Measurements from ENCODE around the gene POP5.
A peak's percentile ranks its signal among the peaks of the same experiment; 100 is the strongest.

Gene POP5

GRCh38 chr12:120588948-120589930 lies 8.0 kb upstream of the POP5 start:
- no peak for DNase-seq

DNA sequence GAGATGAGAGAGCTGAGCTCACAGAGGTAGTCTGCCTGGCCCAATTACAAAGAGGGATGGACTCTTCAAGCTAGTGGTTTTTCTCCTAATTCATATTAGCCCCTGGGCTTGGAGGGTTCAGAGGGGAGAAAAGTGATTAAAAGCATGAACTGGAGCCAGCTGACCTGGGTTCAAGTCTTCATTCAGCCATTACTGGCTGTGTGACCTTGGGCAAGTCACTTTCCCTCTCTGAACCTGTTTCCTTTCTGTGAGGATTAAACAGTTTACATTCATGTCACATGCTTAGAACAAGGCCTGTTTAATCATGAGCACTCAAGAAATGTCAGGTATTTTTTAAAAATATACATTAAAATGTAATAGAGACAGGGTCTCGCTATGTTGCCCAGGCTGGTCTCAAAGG lies 7.2 kb upstream of the POP5 start:
- DNase-seq: no peak

- DNase-seq: no peak
Measured at GRCh38 chr12:120586860-120587259, 5.7 kb upstream of the POP5 start.

DNA sequence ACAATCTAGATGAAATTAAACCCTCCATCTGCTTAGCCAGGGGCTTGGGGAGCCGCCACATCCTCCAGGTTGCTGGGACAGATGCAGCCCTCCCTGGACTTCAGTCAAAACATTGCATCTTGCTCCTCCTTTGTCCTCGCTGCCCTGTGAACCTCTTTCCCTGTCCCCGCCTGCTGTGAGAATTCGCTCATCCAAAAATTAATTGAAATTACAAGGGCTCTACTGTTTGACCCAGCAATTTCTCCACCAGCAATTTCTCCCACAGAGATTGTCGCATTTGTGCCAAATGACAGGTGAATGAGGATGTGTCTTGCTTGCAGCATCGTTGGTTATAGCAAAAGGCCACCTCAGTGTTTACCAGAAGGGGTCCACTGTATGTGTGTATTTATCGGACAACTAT lies 5.0 kb upstream of the POP5 start:
- DNase-seq: no peak

- DNase-seq: no peak
Measured at GRCh38 chr12:120584343-120585149, 3.3 kb upstream of the POP5 start.

DNA sequence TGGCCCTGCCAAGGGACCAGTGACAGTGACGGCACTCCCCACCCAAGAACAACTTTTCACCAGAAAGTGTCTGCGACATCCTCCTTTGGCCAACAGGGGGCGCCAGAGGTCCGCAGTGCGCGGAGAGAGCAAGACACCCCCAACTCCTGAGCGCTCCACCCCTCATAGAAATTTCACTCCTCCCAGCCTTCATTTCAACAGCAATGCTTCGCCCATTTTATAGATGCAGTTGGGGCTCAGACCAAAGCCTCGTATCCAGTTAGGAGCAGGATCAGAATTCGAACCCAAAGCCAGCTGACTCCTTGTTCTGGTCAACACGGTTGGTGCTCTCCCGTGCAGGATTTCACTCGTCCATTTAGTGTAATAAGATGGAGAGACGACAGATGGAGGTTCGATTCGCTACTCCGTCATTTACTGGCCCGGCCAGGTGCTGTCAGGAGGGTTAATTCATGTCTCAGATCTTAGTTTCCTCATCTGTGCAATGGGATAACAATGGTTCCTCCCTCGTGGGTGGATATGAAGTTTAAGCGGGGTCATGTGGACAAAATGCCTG lies 2.4 kb upstream of the POP5 start:
- DNase-seq: no peak

DNA sequence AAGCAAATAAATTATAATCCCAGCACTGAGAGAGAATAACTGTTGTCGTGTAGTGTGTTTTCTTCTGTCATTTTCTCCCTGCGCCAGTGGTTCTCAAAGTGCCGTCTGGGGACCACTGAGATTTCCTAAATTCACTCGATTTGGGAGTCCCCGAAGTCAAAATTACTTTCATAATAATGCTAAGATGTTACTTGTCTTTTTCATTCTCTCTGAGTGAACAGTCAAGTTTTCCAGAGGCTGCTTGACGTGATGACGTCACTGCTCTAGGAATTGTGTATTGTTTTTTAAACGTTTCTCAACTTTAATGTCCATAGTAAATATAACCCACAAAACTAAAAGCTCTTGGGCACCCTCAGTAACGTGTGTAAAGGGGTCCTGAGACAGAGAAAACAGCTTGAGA lies 796 bp upstream of the POP5 start:
- no peak for DNase-seq

GRCh38 chr12:120579179-120579578 lies 2.0 kb downstream of the POP5 start:
- no peak for DNase-seq

DNA sequence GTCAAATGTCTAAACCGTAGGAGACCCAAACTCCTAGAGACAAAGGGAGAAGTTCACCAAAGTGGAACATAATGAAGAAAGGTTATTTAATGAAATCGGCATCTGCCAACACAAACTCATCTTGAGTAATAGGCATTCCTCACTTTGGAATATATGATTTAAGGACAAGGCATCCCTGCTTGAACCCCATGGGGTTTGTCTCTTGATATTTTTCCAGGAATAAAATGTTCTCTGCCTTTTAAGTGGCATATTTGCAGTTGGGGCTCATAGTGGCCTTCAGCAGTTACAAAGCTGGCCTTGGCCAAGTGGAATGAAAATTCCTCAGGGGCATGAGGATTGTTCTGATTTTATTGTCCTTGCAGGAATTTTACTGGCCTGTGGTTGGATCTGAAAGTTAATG lies 7.1 kb downstream of the POP5 start:
- no peak for DNase-seq

- DNase-seq: no peak
Measured at GRCh38 chr12:120573560-120573959, 7.6 kb downstream of the POP5 start.

GRCh38 chr12:120571299-120571698 lies 9.9 kb downstream of the POP5 start:
- DNase-seq: peak; percentile 93

- no peak for DNase-seq
Measured at GRCh38 chr12:120563495-120563894, 17.7 kb downstream of the POP5 start.

- DNase-seq: no peak
Measured at GRCh38 chr12:120562906-120563305, 18.3 kb downstream of the POP5 start.

- no peak for DNase-seq
Measured at GRCh38 chr12:120557589-120557988, 23.6 kb downstream of the POP5 start.

DNA sequence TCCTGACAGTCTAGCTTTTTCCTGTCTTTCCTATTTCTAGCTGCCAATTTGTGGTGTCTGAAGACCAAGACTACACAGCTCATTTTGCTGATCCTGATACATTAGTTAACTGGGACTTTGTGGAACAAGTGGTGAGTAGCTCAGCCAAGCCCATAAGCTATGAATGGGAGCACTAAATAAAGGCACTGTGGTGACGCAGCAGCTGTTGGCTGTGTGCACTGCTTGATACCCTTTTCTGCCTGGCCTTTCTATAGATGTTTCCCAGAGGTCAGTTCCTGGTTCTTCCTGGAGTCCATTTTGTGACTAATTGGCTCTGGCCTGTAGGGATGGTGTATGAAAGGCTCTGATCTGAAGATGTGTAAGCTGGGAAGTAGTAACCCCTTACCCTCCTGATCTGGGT lies 26.5 kb downstream of the POP5 start:
- DNase-seq: no peak

- DNase-seq: no peak
Measured at GRCh38 chr12:120546050-120546386, 35.2 kb downstream of the POP5 start.

DNA sequence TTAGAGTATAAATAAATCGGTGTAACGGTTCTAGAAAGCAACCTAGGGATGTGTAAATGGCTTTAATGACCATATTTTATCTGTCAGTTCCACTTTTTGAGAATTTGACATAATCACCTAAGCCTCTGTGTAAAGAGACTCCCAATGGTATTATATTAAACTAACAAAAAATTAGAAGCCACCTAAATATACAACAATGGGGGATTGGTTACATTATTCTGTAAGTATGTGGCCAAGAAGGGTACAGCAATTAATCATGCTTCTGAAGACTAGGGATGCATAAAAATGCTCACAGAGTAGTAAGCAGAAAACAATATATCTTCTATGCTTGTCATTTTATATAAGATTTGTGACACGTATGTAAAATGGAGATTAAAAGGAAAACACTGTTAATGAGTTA lies 36.5 kb downstream of the POP5 start:
- DNase-seq: no peak

- no peak for DNase-seq
Measured at GRCh38 chr12:120542166-120542565, 39.0 kb downstream of the POP5 start.

DNA sequence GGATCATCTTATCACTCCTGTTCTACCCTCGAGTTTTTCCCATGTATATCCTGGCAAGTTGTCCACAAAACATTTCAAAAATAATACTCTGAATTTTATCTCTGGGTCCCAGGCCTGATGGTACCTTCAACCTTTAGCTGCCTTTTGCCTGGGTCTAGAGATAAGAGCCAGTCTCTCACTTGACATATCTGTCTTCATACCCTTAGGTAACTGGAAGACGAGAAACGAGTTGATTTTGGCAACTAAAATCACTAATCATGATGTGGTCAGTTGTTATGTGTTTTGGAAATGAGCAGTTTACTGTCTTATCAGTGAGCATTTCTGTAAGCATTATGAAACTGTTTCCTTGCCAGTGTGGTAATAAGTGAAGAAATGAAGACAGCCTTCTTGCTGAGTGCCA lies 40.8 kb downstream of the POP5 start:
- peak; percentile 96 for DNase-seq

- DNase-seq: peak; percentile 35
Measured at GRCh38 chr12:120539303-120539702, 41.9 kb downstream of the POP5 start.

- peak; percentile 89 for DNase-seq
Measured at GRCh38 chr12:120538281-120539156, 42.7 kb downstream of the POP5 start.

DNA sequence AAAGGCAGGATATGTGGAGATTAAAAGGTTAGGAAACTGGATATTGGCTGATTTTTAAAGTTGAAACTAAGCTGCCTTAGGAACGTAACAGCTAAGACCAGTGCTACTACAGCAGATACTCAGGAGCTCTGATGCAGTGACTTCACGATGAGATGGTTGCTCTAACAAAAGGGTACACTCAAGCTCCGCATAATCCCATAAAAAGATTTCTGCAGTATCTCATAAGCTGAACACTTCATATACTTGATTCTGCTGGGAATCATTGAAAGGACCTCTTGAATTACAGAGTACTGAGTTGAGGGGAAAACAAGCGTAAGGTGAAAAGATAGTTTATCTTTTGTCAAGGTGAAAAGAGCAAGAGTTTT lies 43.4 kb downstream of the POP5 start:
- DNase-seq: no peak

Data from NCI-H226 (cell line).